Naive thymus-derived CD4-positive, alpha-beta T cell (primary cell): ENCODE results near the gene CTBP2. TPM values are rescaled to one million over a fixed set of nuclear protein-coding genes. Genes with fewer than 3 reads are reported as not detected.

Source experiments
- ATAC-seq: fragments of 150-1000 bp; cut with Tn5 transposase; 2 replicates; pipeline ENCODE4 v1.10.0; 2021; ENCODE audit warnings: mild to moderate bottlenecking, moderate library complexity
- CTCF ChIA-PET: fragments of 350-600 bp; sonication (Branson Sonifier 250); formaldehyde crosslinking; loops from one replicate; lab custom pipeline; 2021; ENCODE audit warnings: antibody characterized with exemption; lab: Charles Lee
- POLR2A ChIA-PET: fragments of 350-600 bp; sonication (Branson Sonifier 250); formaldehyde crosslinking; loops from one replicate; lab custom pipeline; 2021; ENCODE audit warnings: antibody characterized with exemption, inconsistent platforms; lab: Charles Lee
- DNase-seq, 9 donors: peaks; one replicate each; pipeline versions ENCODE4 v3.0.0 to v3.0.0-alpha.2; 2020 to 2022; ENCODE audit warnings: mixed read lengths in 1 of 9
- H3K27ac ChIP-seq: one replicate; pipeline ENCODE4 v1.7.0; 2013; ENCODE audit warnings: mild to moderate bottlenecking, low read depth, low read length, moderate library complexity
- H3K27me3 ChIP-seq, 2 donors: one replicate each; pipeline ENCODE4 v1.7.0; 2013; ENCODE audit warnings: low read length in 2 of 2, mild to moderate bottlenecking in 2 of 2, moderate library complexity in 2 of 2; ENCODE audit not compliant: control insufficient read depth in 2 of 2, insufficient read depth in 2 of 2
- H3K36me3 ChIP-seq, 3 experiments: 1 replicate in 2 of 3; 2 replicates in 1 of 3; pipeline ENCODE4 v1.7.0; 2013; ENCODE audit warnings: low read length in 3 of 3, mild to moderate bottlenecking in 3 of 3, moderate library complexity in 1 of 3; ENCODE audit not compliant: insufficient read depth in 3 of 3, control insufficient read depth in 2 of 3
- H3K4me1 ChIP-seq, 2 donors: one replicate each; pipeline ENCODE4 v1.7.0; 2013; ENCODE audit warnings: low read length in 2 of 2, mild to moderate bottlenecking in 2 of 2, moderate library complexity in 1 of 2; ENCODE audit not compliant: control insufficient read depth in 2 of 2, insufficient read depth in 2 of 2
- H3K4me3 ChIP-seq: 2 replicates; pipeline ENCODE4 v1.7.0; 2013; ENCODE audit warnings: mild to moderate bottlenecking, low read length
- H3K9me3 ChIP-seq, 3 experiments: 1 replicate in 2 of 3; 2 replicates in 1 of 3; pipeline ENCODE4 v1.7.0; 2013; ENCODE audit warnings: low read length in 3 of 3; ENCODE audit not compliant: control insufficient read depth in 2 of 3
- H3K27ac Mint-ChIP-seq, 9 donors: one replicate each; pipeline ENCODE4 v1.8.0; 2020 to 2022; ENCODE audit warnings: mixed read lengths in 9 of 9, mild to moderate bottlenecking in 8 of 9, moderate library complexity in 5 of 9, inconsistent platforms in 2 of 9
- H3K27me3 Mint-ChIP-seq, 5 donors: one replicate each; pipeline ENCODE4 v1.8.0; 2021 to 2022; ENCODE audit warnings: mixed read lengths in 5 of 5, mild to moderate bottlenecking in 1 of 5
- H3K36me3 Mint-ChIP-seq, 5 donors: one replicate each; pipeline ENCODE4 v1.8.0; 2020 to 2022; ENCODE audit warnings: mixed read lengths in 5 of 5, mild to moderate bottlenecking in 3 of 5, inconsistent platforms in 1 of 5
- H3K4me1 Mint-ChIP-seq, 7 donors: one replicate each; pipeline ENCODE4 v1.8.0; 2020 to 2022; ENCODE audit warnings: mixed read lengths in 7 of 7, mild to moderate bottlenecking in 3 of 7, inconsistent platforms in 1 of 7
- H3K4me3 Mint-ChIP-seq, 10 donors: one replicate each; pipeline ENCODE4 v1.8.0; 2020 to 2022; ENCODE audit warnings: mild to moderate bottlenecking in 10 of 10, mixed read lengths in 10 of 10, moderate library complexity in 6 of 10, inconsistent platforms in 2 of 10
- H3K9me3 Mint-ChIP-seq, 11 donors: one replicate each; pipeline ENCODE4 v1.8.0; 2020 to 2022; ENCODE audit warnings: mixed read lengths in 11 of 11, mild to moderate bottlenecking in 4 of 11, inconsistent platforms in 1 of 11, moderate library complexity in 1 of 11
- intact Hi-C, 2 donors: fragments of 100-400 bp; cut with micrococcal nuclease; formaldehyde crosslinking; loops; one replicate each; pipeline ENCODE4 v1.15.1; 2023
- polyA plus RNA-seq, 2 donors: library from polyadenylated mRNA; unstranded; fragments of 300-500 nt; fragmentation: Illumina TruSeq; gene quantifications; one replicate each; pipeline ENCODE4 v1.2.3, GENCODE V29; 2021
- total RNA-seq, 6 experiments: library from RNA in 5 of 6; stranded (reverse) in 5 of 6; gene quantifications; 1 replicate in 5 of 6; 2 replicates in 1 of 6; pipeline ENCODE4 v1.2.3 and lab custom pipeline; 2021 to 2026

The CTBP2 gene
- total and polyA plus RNA-seq, 7 experiments from 2014 or later: 0.05 to 39.5 (median 1.7) TPM; not detected in 1

DNA sequence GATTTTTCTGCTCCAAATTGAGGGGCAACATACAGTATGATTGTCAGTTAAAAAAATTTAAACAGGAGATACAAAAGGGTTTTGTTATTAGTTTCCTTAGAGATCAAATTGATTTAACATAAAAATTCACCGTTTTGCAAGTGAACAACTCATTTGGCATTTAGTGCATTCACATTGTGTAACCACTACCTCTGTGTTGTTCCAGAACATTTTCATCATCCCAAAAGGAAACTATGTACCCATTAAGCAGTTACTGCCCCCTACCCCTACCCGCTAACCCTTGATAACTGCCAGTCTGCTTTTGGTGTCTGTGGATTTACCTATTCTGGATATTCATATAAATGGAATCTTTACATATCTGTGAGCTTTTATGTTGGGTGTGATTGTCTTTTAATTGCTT, 215.4 kb downstream of the CTBP2 start:
- peak overlapping the region in 2 of 10 donors; percentile 2 to 18 for H3K4me3 Mint-ChIP-seq
- intact Hi-C loops: no loop called here
- H3K9me3 Mint-ChIP-seq: no peaks in the 10 kb centered on the region
- CTCF ChIA-PET: no interaction called here
- peaks cover 12 to 43% (median 39%) of the 10 kb centered on the region in 5 donors for H3K36me3 Mint-ChIP-seq
- no peak for DNase-seq
- H3K27me3 Mint-ChIP-seq: no peaks in the 10 kb centered on the region
- peak overlapping the region in 1 of 9 donors; percentile 19 for H3K27ac Mint-ChIP-seq
- ATAC-seq: no peak
- peaks cover 8 to 89% (median 76%) of the 10 kb centered on the region in 7 donors for H3K4me1 Mint-ChIP-seq
- Histone ChIP-seq H3K9me3 (no peaks in the 10 kb centered on the region), H3K27me3 (no peaks in the 10 kb centered on the region), H3K4me1 (peaks cover 3 to 7% of the 10 kb centered on the region in 2 donors), H3K27ac (no peak overlapping the region), H3K36me3 (peaks cover 0 to 14% (median 0%) of the 10 kb centered on the region in 3 experiments), H3K4me3 (no peak overlapping the region)
- POLR2A ChIA-PET: interaction anchor here (0.7 kb wide), 1 partner anchor 15 kb away, joined by 4 read pairs; no protein-coding TSS in a partner anchor

DNA sequence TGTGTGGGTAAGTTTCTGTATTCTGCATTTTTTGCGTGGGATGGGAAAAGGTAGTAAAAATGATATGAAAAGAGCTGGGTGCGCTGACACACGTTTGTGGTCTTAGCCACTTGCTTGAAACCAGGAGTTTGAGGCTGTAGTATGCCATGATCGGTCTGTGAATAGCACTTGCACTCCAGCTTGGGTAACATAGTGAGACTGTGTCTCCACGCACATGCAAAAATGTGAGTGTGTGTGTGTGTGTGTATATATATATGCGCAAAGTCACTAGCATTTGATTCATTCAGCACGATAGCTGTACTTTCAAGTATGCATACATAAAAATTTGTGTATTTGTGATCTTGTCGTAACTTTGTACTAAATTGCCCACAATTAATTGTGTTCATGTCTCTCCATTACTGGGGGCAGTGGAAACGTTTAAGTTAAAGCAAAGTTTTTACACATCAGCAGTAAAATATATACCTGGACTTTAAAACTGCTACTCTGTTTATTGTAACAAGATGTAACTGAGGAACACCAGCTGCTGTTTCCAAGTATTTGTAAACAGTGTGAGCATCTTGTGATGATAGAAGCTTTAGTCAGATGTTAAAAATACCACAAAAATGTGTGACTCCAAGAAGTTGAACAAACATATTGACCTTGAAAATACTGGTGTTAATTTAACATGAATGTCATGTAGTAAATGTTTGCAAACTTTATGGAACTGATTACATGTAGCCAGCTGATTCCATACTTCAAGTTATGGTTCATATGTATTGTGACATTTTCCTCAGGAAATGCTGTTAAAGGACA, 216.9 kb downstream of the CTBP2 start:
- intact Hi-C loops: no loop called here
- no peaks in the 10 kb centered on the region for H3K9me3 ChIP-seq
- H3K4me1 Mint-ChIP-seq: peaks cover 8 to 89% (median 79%) of the 10 kb centered on the region in 7 donors
- H3K9me3 Mint-ChIP-seq: no peaks in the 10 kb centered on the region
- ChIA-PET POLR2A (interaction anchor here (0.5 to 0.6 kb wide), 2 partner anchors 9 to 10 kb away, joined by 3 to 4 read pairs; no protein-coding TSS in a partner anchor), CTCF (no interaction called here)
- no peak for DNase-seq
- H3K36me3 ChIP-seq: peaks cover 0 to 9% (median 0%) of the 10 kb centered on the region in 3 experiments
- no peak for ATAC-seq
- no peaks in the 10 kb centered on the region for H3K27me3 Mint-ChIP-seq
- H3K27ac Mint-ChIP-seq: peak overlapping the region in 3 of 9 donors; percentile 11 to 57 (median 25)
- peaks cover 4 to 7% of the 10 kb centered on the region in 2 donors for H3K4me1 ChIP-seq
- no peaks in the 10 kb centered on the region for H3K27me3 ChIP-seq
- peak overlapping the region in 8 of 10 donors; percentile 1 to 53 (median 26) for H3K4me3 Mint-ChIP-seq
- peaks cover 7 to 34% (median 29%) of the 10 kb centered on the region in 5 donors for H3K36me3 Mint-ChIP-seq
- no peak overlapping the region for H3K27ac ChIP-seq
- H3K4me3 ChIP-seq: no peak overlapping the region

DNA sequence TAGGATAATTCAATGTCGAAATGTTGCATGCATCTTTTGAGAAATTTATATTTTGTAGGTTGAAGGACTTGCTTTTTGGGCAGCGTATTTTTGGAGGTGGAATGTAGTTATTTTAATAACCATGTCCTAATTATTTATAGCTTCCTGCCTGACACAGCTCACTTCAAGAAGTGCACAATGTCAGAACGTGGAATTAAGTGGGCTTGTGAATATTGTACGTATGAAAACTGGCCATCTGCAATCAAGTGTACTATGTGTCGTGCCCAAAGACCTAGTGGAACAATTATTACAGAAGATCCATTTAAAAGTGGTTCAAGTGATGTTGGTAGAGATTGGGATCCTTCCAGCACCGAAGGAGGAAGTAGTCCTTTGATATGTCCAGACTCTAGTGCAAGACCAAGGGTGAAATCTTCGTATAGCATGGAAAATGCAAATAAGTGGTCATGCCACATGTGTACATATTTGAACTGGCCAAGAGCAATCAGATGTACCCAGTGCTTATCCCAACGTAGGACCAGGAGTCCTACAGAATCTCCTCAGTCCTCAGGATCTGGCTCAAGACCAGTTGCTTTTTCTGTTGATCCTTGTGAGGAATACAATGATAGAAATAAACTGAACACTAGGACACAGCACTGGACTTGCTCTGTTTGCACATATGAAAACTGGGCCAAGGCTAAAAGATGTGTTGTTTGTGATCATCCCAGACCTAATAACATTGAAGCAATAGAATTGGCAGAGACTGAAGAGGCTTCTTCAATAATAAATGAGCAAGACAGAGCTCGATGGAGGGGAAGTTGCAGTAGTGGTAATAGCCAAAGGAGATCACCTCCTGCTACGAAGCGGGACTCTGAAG, 217.8 kb downstream of the CTBP2 start:
- DNase-seq: no peak
- peaks cover 6 to 25% (median 20%) of the 10 kb centered on the region in 5 donors for H3K36me3 Mint-ChIP-seq
- POLR2A ChIA-PET: no interaction called here
- H3K4me3 ChIP-seq: no peak overlapping the region
- H3K9me3 ChIP-seq: no peaks in the 10 kb centered on the region
- H3K36me3 ChIP-seq: peaks cover 0 to 7% (median 0%) of the 10 kb centered on the region in 3 experiments
- H3K27ac ChIP-seq: no peak overlapping the region
- CTCF ChIA-PET: no interaction called here
- H3K4me3 Mint-ChIP-seq: peak overlapping the region in 9 of 10 donors; percentile 11 to 53 (median 30)
- peaks cover 7 to 8% of the 10 kb centered on the region in 2 donors for H3K4me1 ChIP-seq
- peaks cover 10 to 87% (median 79%) of the 10 kb centered on the region in 7 donors for H3K4me1 Mint-ChIP-seq
- no peaks in the 10 kb centered on the region for H3K9me3 Mint-ChIP-seq
- no peaks in the 10 kb centered on the region for H3K27me3 ChIP-seq
- no peak for ATAC-seq
- H3K27me3 Mint-ChIP-seq: no peaks in the 10 kb centered on the region
- H3K27ac Mint-ChIP-seq: peak overlapping the region in 5 of 9 donors; percentile 1 to 58 (median 28)
- intact Hi-C loops: no loop called here

DNA sequence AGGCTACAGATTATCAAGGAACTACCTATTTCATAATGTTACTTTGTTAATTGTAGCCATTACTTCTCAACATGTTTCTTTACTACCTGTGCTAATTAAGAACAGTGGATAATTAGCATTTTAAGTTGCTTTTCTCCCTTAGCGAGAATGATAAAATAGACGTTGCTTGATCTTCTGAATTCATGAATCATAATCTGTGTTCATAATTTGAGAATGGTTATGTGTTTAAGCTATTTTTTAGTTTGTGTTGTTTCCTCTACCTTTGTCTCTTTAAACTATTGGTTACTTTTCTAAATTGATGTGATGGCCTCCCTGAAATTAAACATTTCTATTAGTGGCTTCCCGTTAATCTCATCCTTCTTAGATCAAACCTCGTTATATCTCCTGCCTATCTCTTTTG, 218.5 kb downstream of the CTBP2 start, which contains the start of gene ZRANB1:
Gene ZRANB1, plus strand, starts transcription at position 301 of the 400 bp plus-strand sequence. CDS start 371 bp downstream, outside the sequence.
- Histone ChIP-seq H3K4me1 (peaks cover 4 to 8% of the 10 kb centered on the region in 2 donors), H3K36me3 (peaks cover 0 to 7% (median 0%) of the 10 kb centered on the region in 3 experiments), H3K4me3 (no peak within 1 kb of the TSS), H3K9me3 (no peaks in the 10 kb centered on the region), H3K27ac (no peak within 1 kb of the TSS), H3K27me3 (no peaks in the 10 kb centered on the region)
- H3K36me3 Mint-ChIP-seq: peaks cover 6 to 18% (median 18%) of the 10 kb centered on the region in 5 donors
- H3K9me3 Mint-ChIP-seq: no peaks in the 10 kb centered on the region
- peak within 1 kb of the TSS in 9 of 10 donors; percentile 11 to 53 (median 30) for H3K4me3 Mint-ChIP-seq
- CTCF ChIA-PET: no interaction called here
- no peaks in the 10 kb centered on the region for H3K27me3 Mint-ChIP-seq
- DNase-seq (no peak), ATAC-seq (no peak)
- intact Hi-C loops: no loop called here
- POLR2A ChIA-PET: no interaction called here
- H3K27ac Mint-ChIP-seq: peak within 1 kb of the TSS in 5 of 9 donors; percentile 1 to 58 (median 28)
- H3K4me1 Mint-ChIP-seq: peaks cover 10 to 84% (median 74%) of the 10 kb centered on the region in 7 donors

DNA sequence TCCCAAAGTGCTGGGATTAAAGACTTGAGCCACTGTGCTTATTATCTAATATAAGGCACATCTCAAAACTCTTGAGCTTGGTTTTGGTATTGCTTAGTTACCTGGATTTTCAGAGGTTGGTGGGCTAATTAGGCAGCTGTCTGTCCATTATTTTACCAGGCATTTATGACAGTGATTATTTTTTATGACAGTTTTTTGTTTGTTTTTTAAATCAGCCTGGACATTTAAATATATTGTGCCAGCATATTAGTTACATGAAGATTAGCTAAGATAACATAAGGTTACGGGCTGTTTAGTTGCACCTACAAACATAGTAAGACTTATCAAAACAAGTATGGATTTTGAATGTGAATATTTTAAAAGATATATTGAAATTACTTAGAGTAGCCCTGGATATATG, 221.1 kb downstream of the CTBP2 start:
- peaks cover 1 to 8% of the 10 kb centered on the region in 2 donors for H3K4me1 ChIP-seq
- no peaks in the 10 kb centered on the region for H3K9me3 ChIP-seq
- Mint-ChIP-seq H3K36me3 (peaks cover 6 to 18% (median 12%) of the 10 kb centered on the region in 5 donors), H3K27me3 (no peaks in the 10 kb centered on the region), H3K4me1 (peaks cover 19 to 90% (median 78%) of the 10 kb centered on the region in 7 donors), H3K27ac (no peak overlapping the region), H3K4me3 (peak overlapping the region in 3 of 10 donors; percentile 3 to 13 (median 9)), H3K9me3 (peaks cover 0 to 3% (median 0%) of the 10 kb centered on the region in 11 donors)
- no peak overlapping the region for H3K4me3 ChIP-seq
- intact Hi-C loops: no loop called here
- H3K27me3 ChIP-seq: no peaks in the 10 kb centered on the region
- ATAC-seq (no peak), DNase-seq (no peak)
- ChIA-PET CTCF (interaction anchor here (0.7 kb wide), 1 partner anchor 16 kb away, joined by 3 read pairs; no protein-coding TSS in a partner anchor), POLR2A (no interaction called here)
- H3K36me3 ChIP-seq: peaks cover 0 to 7% (median 0%) of the 10 kb centered on the region in 3 experiments
- no peak overlapping the region for H3K27ac ChIP-seq

DNA sequence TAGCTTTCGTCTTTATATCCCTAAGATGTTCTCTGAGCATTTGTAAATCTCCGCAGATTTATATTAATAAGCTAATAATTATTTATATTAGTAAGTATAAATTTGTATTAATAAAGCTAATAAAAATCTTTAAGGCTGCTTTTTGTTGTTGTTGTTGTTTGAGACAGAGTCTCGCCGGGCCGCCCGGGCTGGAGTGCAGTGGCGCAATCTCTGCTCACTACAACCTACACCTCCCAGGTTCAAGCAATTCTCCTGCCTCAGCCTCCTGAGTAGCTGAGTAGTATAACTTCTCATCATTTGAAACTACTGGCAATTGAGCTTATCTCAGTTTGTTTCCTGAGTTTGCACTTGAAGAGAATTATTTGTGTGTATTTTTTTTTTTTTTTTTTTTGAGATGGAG, 223.6 kb downstream of the CTBP2 start:
- Histone ChIP-seq H3K4me3 (no peak overlapping the region), H3K27me3 (no peaks in the 10 kb centered on the region), H3K36me3 (no peaks in the 10 kb centered on the region), H3K4me1 (peaks cover 5% of the 10 kb centered on the region in 2 donors), H3K27ac (no peak overlapping the region), H3K9me3 (no peaks in the 10 kb centered on the region)
- peaks cover 13 to 85% (median 68%) of the 10 kb centered on the region in 7 donors for H3K4me1 Mint-ChIP-seq
- DNase-seq: no peak
- no peak overlapping the region for H3K27ac Mint-ChIP-seq
- ChIA-PET POLR2A (interaction anchor here (0.5 to 0.6 kb wide), 2 partner anchors 14 to 662 kb away, joined by 3 to 4 read pairs; no protein-coding TSS in a partner anchor), CTCF (interaction anchor here (0.7 kb wide), 1 partner anchor 10 kb away, joined by 3 read pairs; no protein-coding TSS in a partner anchor)
- intact Hi-C loops: no loop called here
- H3K36me3 Mint-ChIP-seq: peaks cover 4 to 18% (median 8%) of the 10 kb centered on the region in 5 donors
- H3K4me3 Mint-ChIP-seq: peak overlapping the region in 1 of 10 donors; percentile 61
- H3K9me3 Mint-ChIP-seq: peaks cover 0 to 5% (median 2%) of the 10 kb centered on the region in 11 donors
- H3K27me3 Mint-ChIP-seq: no peaks in the 10 kb centered on the region
- ATAC-seq: no peak
